K562 (cell line): ENCODE results near the gene DHX29. TPM values are rescaled to one million over a fixed set of nuclear protein-coding genes. Genes with fewer than 3 reads are reported as not detected.

Source experiments
- ATAC-seq: fragments of 200-7000 bp; cut with Tn5 transposase; 3 replicates; pipeline ENCODE4 v1.9.1; 2020; ENCODE audit warnings: moderate library complexity
- BruUV-seq: library from RNA; stranded (reverse); fragments of 400-500 nt; replicated peaks from 2 replicates; lab custom pipeline; 2021; lab: Mats Ljungman, UMichigan
- CTCF ChIA-PET: fragments of 300-600 bp; formaldehyde crosslinking; extraction: SDS; loops from one replicate; lab custom pipeline; 2021; ENCODE audit warnings: low intra/inter-chr PET ratio; lab: Yijun Ruan, JAX
- POLR2A ChIA-PET: fragments of 300-600, 350-650 bp; sonication (Branson Sonifier 250); formaldehyde crosslinking; extraction: SDS; loops from one replicate; lab custom pipeline; 2021; ENCODE audit warnings: antibody characterized with exemption, inconsistent platforms; lab: Yijun Ruan, JAX
- DNase-seq, 4 experiments: peaks; one replicate each; pipeline versions ENCODE4 v3.0.0 to v3.0.0-alpha.2; 2011 to 2018; ENCODE audit warnings: low spot score in 3 of 4, mixed read lengths in 3 of 4; ENCODE audit errors: extremely low read depth in 1 of 4
- FAIRE-seq: peaks from 2 replicates; lab custom pipeline; 2011; peaks lifted over from hg19 to GRCh38; lab: Jason Lieb, UNC
- H2AFZ ChIP-seq: 2 replicates; pipeline ENCODE4 v1.6.0; 2011; ENCODE audit warnings: low read depth, low read length, control low read depth, inconsistent platforms
- H3K27ac ChIP-seq: fragments of 200-600 bp; 3 replicates; pipeline ENCODE4 v1.8.0; 2011; ENCODE audit warnings: low read depth, mild to moderate bottlenecking, control low read depth, inconsistent platforms, low read length, moderate library complexity, mixed read lengths; ENCODE audit errors: extremely low read depth
- H3K27me3 ChIP-seq, 2 experiments: fragments of 300-600 bp in 1 of 2; 2 replicates in 1 of 2; 3 replicates in 1 of 2; pipeline versions ENCODE4 v1.6.0 to v1.8.0; 2011; ENCODE audit warnings: inconsistent platforms in 2 of 2, low read length in 2 of 2, mild to moderate bottlenecking in 1 of 2, mixed read lengths in 1 of 2, moderate library complexity in 1 of 2; ENCODE audit not compliant: control insufficient read depth in 2 of 2, insufficient read depth in 2 of 2
- H3K36me3 ChIP-seq: fragments of 300-600 bp; 3 replicates; pipeline ENCODE4 v1.8.0; 2011; ENCODE audit warnings: mild to moderate bottlenecking, low read length, inconsistent platforms; ENCODE audit not compliant: control insufficient read depth, insufficient read depth
- H3K4me1 ChIP-seq, 2 experiments: fragments of 200-600 bp in 1 of 2; replicated peaks in 1 of 2; 2 replicates in 1 of 2; 3 replicates in 1 of 2; pipeline versions ENCODE4 v1.5.1 to v1.8.0; 2011; ENCODE audit warnings: inconsistent platforms in 2 of 2, low read length in 2 of 2, mild to moderate bottlenecking in 1 of 2, mixed read lengths in 1 of 2, moderate library complexity in 1 of 2; ENCODE audit not compliant: control insufficient read depth in 2 of 2, insufficient read depth in 2 of 2
- H3K4me2 ChIP-seq: 2 replicates; pipeline ENCODE4 v1.6.1; 2011; ENCODE audit warnings: low read length, control low read depth, inconsistent platforms, mixed read lengths; ENCODE audit not compliant: insufficient read depth
- H3K4me3 ChIP-seq: fragments of 200-600 bp; sonication (generic), shearing (Covaris generic); 2 replicates; pipeline ENCODE4 v1.5.1; 2016; ENCODE audit warnings: control low read depth, inconsistent platforms
- H3K79me2 ChIP-seq: fragments of 200-600 bp; 3 replicates; pipeline ENCODE4 v1.8.0; 2011; ENCODE audit warnings: low read length, inconsistent platforms; ENCODE audit not compliant: control insufficient read depth, insufficient read depth
- H3K9ac ChIP-seq, 2 experiments: 2 replicates each; pipeline versions ENCODE4 v1.6.0 to v1.6.1; 2011; ENCODE audit warnings: low read depth in 2 of 2, low read length in 2 of 2, control low read depth in 1 of 2, inconsistent platforms in 1 of 2, mild to moderate bottlenecking in 1 of 2, mixed read lengths in 1 of 2; ENCODE audit not compliant: insufficient read depth in 1 of 2
- H3K9me1 ChIP-seq: one replicate; pipeline ENCODE4 v1.6.0; 2011; ENCODE audit warnings: inconsistent platforms, mild to moderate bottlenecking, low read length, moderate library complexity; ENCODE audit not compliant: control insufficient read depth, insufficient read depth
- H3K9me3 ChIP-seq: replicated peaks from 2 replicates; pipeline ENCODE4 v1.5.1; 2011; ENCODE audit warnings: low read depth, low read length, inconsistent platforms; ENCODE audit not compliant: control insufficient read depth, insufficient read depth
- H4K20me1 ChIP-seq: replicated peaks from 2 replicates; pipeline ENCODE4 v1.6.1; 2011; ENCODE audit warnings: low read length, inconsistent platforms, mixed read lengths; ENCODE audit not compliant: control insufficient read depth, insufficient read depth
- BRD9 ChIP-seq: fragments of 450-650 bp; IDR thresholded peaks from 2 replicates; pipeline ENCODE4 v1.6.1; 2018; ENCODE audit warnings: low read depth; ENCODE audit not compliant: partially characterized antibody
- C11orf30 ChIP-seq: fragments of 450-650 bp; IDR thresholded peaks from 2 replicates; pipeline ENCODE4 v1.6.1; 2016; ENCODE audit warnings: low read depth, mild to moderate bottlenecking
- CCNT2 ChIP-seq: IDR thresholded peaks from 2 replicates; pipeline ENCODE4 v1.6.1; 2011; ENCODE audit warnings: borderline replicate concordance, low read depth, mild to moderate bottlenecking, moderate library complexity, mixed read lengths, low read length; ENCODE audit not compliant: insufficient read length; ENCODE audit errors: extremely low read depth
- CEBPB ChIP-seq: fragments of 450-650 bp; IDR thresholded peaks from 2 replicates; pipeline ENCODE4 v1.6.1; 2016; ENCODE audit warnings: missing genetic modification characterization, missing compliant biosample characterization
- CTBP1 ChIP-seq: fragments of 450-650 bp; IDR thresholded peaks from 2 replicates; pipeline ENCODE4 v1.6.1; 2016; ENCODE audit warnings: borderline replicate concordance
- DMBX1 ChIP-seq: fragments of 250-450 bp; sonication (Bioruptor Pico); IDR thresholded peaks from 2 replicates; pipeline ENCODE4 v1.8.0; 2022; ENCODE audit warnings: inconsistent platforms, mild to moderate bottlenecking, moderate library complexity, borderline replicate concordance
- DPF2 ChIP-seq: fragments of 450-650 bp; IDR thresholded peaks from 2 replicates; pipeline ENCODE4 v1.6.1; 2016
- ELF1 ChIP-seq: fragments of 200-800 bp; sonication (Bioruptor generic); IDR thresholded peaks from 2 replicates; pipeline ENCODE4 v1.6.1; 2016; ENCODE audit warnings: missing genetic modification characterization, missing compliant biosample characterization
- GABPA ChIP-seq: fragments of 200-800 bp; sonication (Bioruptor generic); conservative IDR thresholded peaks from 2 replicates; pipeline ENCODE4 v1.6.1; 2016; ENCODE audit warnings: low read depth, missing genetic modification characterization, missing compliant biosample characterization
- L3MBTL2 ChIP-seq: fragments of 450-650 bp; IDR thresholded peaks from 2 replicates; pipeline ENCODE4 v1.6.1; 2016; ENCODE audit warnings: mild to moderate bottlenecking, moderate library complexity
- MTA2 ChIP-seq: fragments of 450-650 bp; IDR thresholded peaks from 2 replicates; pipeline ENCODE4 v1.6.1; 2016; ENCODE audit warnings: low read depth
- SIN3A ChIP-seq, 2 experiments: fragments of 150-350 bp in 1 of 2; IDR thresholded peaks; 2 replicates each; pipeline ENCODE4 v1.6.1; 2011 to 2016; ENCODE audit warnings: borderline replicate concordance in 2 of 2, low read depth in 2 of 2, low read length in 2 of 2, mild to moderate bottlenecking in 2 of 2, moderate library complexity in 2 of 2; ENCODE audit not compliant: control insufficient read depth in 1 of 2
- SMAD4 ChIP-seq: fragments of 250-450 bp; sonication (Bioruptor Pico); conservative IDR thresholded peaks from 2 replicates; pipeline ENCODE4 v1.8.0; 2021; ENCODE audit warnings: inconsistent platforms, mild to moderate bottlenecking, moderate library complexity
- SRSF7 ChIP-seq: fragments of 200-400 bp; formaldehyde crosslinking; optimal IDR thresholded peaks from 2 replicates; pipeline ENCODE3; 2017; ENCODE audit warnings: mild to moderate bottlenecking, low read depth, low read length
- TEAD2 ChIP-seq: fragments of 450-650 bp; IDR thresholded peaks from 2 replicates; pipeline ENCODE4 v1.6.1; 2016; ENCODE audit warnings: missing genetic modification characterization, control low read depth, missing compliant biosample characterization
- ZC3H11A ChIP-seq: IDR thresholded peaks from 2 replicates; pipeline ENCODE4 v1.6.1; 2012; ENCODE audit warnings: low read depth, low read length, improper control_type of control experiment
- ZNF707 ChIP-seq: fragments of 250-450 bp; sonication (Bioruptor Pico); conservative IDR thresholded peaks from 2 replicates; pipeline ENCODE4 v1.8.0; 2022; ENCODE audit warnings: inconsistent platforms, mild to moderate bottlenecking, moderate library complexity
- WGBS: fragments of 100-300 bp; shearing (Covaris generic); methylation state at CpG from one replicate; pipeline ENCODE4 v1.1.6; 2016; ENCODE audit warnings: low coverage, mixed read lengths; ENCODE audit not compliant: insufficient coverage; ENCODE audit errors: missing lambda C conversion rate; 5-methylcytosine and 5-hydroxymethylcytosine counted together
- in situ Hi-C: fragments of 300-500 bp; cut with MboI; formaldehyde crosslinking; loops from 4 replicates; pipeline ENCODE4 v1.15.0; 2018; ENCODE audit warnings: inconsistent platforms, mixed read lengths
- intact Hi-C: fragments of 100-400 bp; cut with micrococcal nuclease; formaldehyde crosslinking; loops from 2 replicates; pipeline ENCODE4 v1.14.2; 2022
- polyA plus RNA-seq, 8 experiments: library from polyadenylated mRNA; depleted of rRNA in 4 of 8; stranded (reverse) in 5 of 8; unstranded in 3 of 8; fragments of >200 nt; fragmentation: Nextera tagmentation in 2 of 8; fragmentation: Illumina TruSeq in 1 of 8; extraction: Ambion mirVana in 2 of 8; extraction: Trizol in 1 of 8; gene quantifications; 2 replicates each; pipeline versions ENCODE4 v1.2.1 to v1.2.3, GENCODE V29; 2011 to 2014; ENCODE audit warnings: inconsistent platforms in 1 of 8, missing spikeins in 1 of 8
- total RNA-seq, 7 experiments: library from RNA; depleted of rRNA in 6 of 7; stranded (reverse); fragments of >200 nt in 6 of 7; fragmentation: Illumina TruSeq in 2 of 7; extraction: Trizol in 2 of 7; gene quantifications; 2 replicates each; pipeline versions ENCODE4 v1.2.1 to v1.2.3, GENCODE V29; 2011 to 2021; ENCODE audit warnings: low replicate concordance in 1 of 7
- TF ChIP-seq, protein P1 (sequence below): sonication (generic); formaldehyde crosslinking; IDR thresholded peaks from 2 replicates; pipeline ENCODE4 v1.8.0; 2022; ENCODE audit warnings: mild to moderate bottlenecking, missing genetic modification reagents
- TF ChIP-seq, protein P2 (sequence below): fragments of 450-650 bp; IDR thresholded peaks from 2 replicates; pipeline ENCODE4 v1.6.1; 2016; ENCODE audit warnings: missing biosample characterization, missing genetic modification characterization
- TF ChIP-seq, protein P3 (sequence below): fragments of 250-450 bp; sonication (Bioruptor Pico); IDR thresholded peaks from 2 replicates; pipeline ENCODE4 v1.8.0; 2022; ENCODE audit warnings: inconsistent platforms, mild to moderate bottlenecking, moderate library complexity, borderline replicate concordance

DHX29 gene
- total and polyA plus RNA-seq, 9 of the 15 experiments (the other 6 are each of a cell fraction or from before 2014, with no cell fraction given), result 7.5 to 42.1 (median 25.0) TPM

DNA sequence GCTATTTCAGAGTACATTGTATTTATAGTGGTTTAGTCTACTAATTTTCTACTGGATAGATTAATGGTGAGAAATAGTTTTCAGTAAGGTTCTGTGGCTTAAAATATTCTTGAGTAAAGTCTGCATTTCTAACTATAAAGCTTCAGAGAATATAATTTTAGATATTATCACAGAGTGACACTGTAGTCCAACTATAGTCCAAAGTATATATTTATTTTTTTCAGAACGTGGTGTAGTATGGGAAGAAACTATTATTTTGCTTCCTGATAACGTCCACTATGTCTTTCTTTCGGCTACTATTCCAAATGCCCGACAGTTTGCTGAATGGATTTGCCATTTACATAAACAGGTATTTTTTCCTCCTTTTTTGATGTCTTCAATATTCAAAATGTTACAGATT lies 35.6 kb upstream of the DHX29 start:
- Histone ChIP-seq H3K27me3 (no peaks in the 10 kb centered on the region), H3K79me2 (peaks cover 18% of the 10 kb centered on the region; the same call in 2 of the 3 replicates), H3K4me3 (no peak overlapping the region), H2AFZ (no peak overlapping the region), H3K4me2 (no peak overlapping the region), H3K9me3 (no peaks in the 10 kb centered on the region), H3K36me3 (peaks cover 93% of the 10 kb centered on the region), H4K20me1 (no peaks in the 10 kb centered on the region), H3K9ac (no peak overlapping the region), H3K4me1 (no peaks in the 10 kb centered on the region), H3K9me1 (no peaks in the 10 kb centered on the region), H3K27ac (no peak overlapping the region)
- FAIRE-seq (no peak), DNase-seq (no peak), ATAC-seq (no peak)
- BruUV-seq, result no TSS peak
- ChIA-PET POLR2A (no interaction called here), CTCF (interaction anchor here (0.6 kb wide), 1 partner anchor 171 kb away, joined by 3 read pairs; no protein-coding TSS in a partner anchor)
- in situ Hi-C loops, result no loop called here
- 94% methylated on average over 4 of the region's 4 CpGs for WGBS
- TF ChIP-seq, protein P1, sequence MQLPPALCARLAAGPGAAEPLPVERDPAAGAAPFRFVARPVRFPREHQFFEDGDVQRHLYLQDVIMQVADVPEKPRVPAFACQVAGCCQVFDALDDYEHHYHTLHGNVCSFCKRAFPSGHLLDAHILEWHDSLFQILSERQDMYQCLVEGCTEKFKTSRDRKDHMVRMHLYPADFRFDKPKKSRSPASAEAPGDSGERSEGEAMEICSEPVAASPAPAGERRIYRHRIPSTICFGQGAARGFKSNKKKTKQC (CRISPR knock-in tag), result no peak
- no peak for TF ChIP-seq CTBP1
- no peak for TF ChIP-seq CCNT2
- no peak for TF ChIP-seq DMBX1 (CRISPR knock-in tag)
- no peak for TF ChIP-seq SIN3A (IDR thresholded peaks at IDR 0.05; ENCODE audit: borderline replicate concordance in 2 of 2, control insufficient read depth in 1 of 2, low read depth in 2 of 2, low read length in 2 of 2)
- TF ChIP-seq SMAD4, result no peak
- TF ChIP-seq MTA2, result no peak
- TF ChIP-seq L3MBTL2, result no peak
- no peak for TF ChIP-seq ELF1 (tag)
- TF ChIP-seq ZC3H11A, result no peak
- no peak for TF ChIP-seq ZNF707 (CRISPR knock-in tag)
- TF ChIP-seq BRD9, result no peak
- no peak for TF ChIP-seq TEAD2 (tag)
- TF ChIP-seq C11orf30, result no peak
- no peak for TF ChIP-seq CEBPB (tag)
- TF ChIP-seq, protein P2, sequence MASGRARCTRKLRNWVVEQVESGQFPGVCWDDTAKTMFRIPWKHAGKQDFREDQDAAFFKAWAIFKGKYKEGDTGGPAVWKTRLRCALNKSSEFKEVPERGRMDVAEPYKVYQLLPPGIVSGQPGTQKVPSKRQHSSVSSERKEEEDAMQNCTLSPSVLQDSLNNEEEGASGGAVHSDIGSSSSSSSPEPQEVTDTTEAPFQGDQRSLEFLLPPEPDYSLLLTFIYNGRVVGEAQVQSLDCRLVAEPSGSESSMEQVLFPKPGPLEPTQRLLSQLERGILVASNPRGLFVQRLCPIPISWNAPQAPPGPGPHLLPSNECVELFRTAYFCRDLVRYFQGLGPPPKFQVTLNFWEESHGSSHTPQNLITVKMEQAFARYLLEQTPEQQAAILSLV, result no peak
- no peak for TF ChIP-seq GABPA (tag)
- TF ChIP-seq DPF2, result no peak
- no peak for TF ChIP-seq SRSF7
- TF ChIP-seq, protein P3, sequence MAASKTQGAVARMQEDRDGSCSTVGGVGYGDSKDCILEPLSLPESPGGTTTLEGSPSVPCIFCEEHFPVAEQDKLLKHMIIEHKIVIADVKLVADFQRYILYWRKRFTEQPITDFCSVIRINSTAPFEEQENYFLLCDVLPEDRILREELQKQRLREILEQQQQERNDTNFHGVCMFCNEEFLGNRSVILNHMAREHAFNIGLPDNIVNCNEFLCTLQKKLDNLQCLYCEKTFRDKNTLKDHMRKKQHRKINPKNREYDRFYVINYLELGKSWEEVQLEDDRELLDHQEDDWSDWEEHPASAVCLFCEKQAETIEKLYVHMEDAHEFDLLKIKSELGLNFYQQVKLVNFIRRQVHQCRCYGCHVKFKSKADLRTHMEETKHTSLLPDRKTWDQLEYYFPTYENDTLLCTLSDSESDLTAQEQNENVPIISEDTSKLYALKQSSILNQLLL (CRISPR knock-in tag), result no peak
- intact Hi-C loops, result loop anchor here (5.0 kb wide), 1 partner anchor 349 kb away; no protein-coding TSS in a partner anchor
